Measurements from ENCODE around the gene GMCL2.
A peak's percentile ranks its signal among the peaks of the same experiment; 100 is the strongest.

The GMCL2 gene

GRCh38 chr5:178177569-178177968 lies 9.6 kb downstream of the GMCL2 start:
- in situ Hi-C loops (cut with MboI; ENCODE audit: low sequenced_read_pairs, unreplicated experiment) = no loop called here
- DNase-seq (ENCODE audit: low spot score) = no peak
- TF ChIP-seq CTCF (IDR thresholded peaks at IDR 0.05; ENCODE audit: borderline replicate concordance, control extremely low read depth, extremely low read depth, insufficient read depth, missing control alignments) = no peak

- in situ Hi-C loops (cut with MboI; ENCODE audit: low sequenced_read_pairs, unreplicated experiment) = no loop called here
- DNase-seq (ENCODE audit: low spot score) = no peak
- TF ChIP-seq CTCF (IDR thresholded peaks at IDR 0.05; ENCODE audit: borderline replicate concordance, control extremely low read depth, extremely low read depth, insufficient read depth, missing control alignments) = no peak
Observed at GRCh38 chr5:178176791-178177190, 10.4 kb downstream of the GMCL2 start.

GRCh38 chr5:178174456-178174855 lies 12.7 kb downstream of the GMCL2 start:
- in situ Hi-C loops (cut with MboI; ENCODE audit: low sequenced_read_pairs, unreplicated experiment) = no loop called here
- no peak for DNase-seq (ENCODE audit: low spot score)
- TF ChIP-seq CTCF (IDR thresholded peaks at IDR 0.05; ENCODE audit: borderline replicate concordance, control extremely low read depth, extremely low read depth, insufficient read depth, missing control alignments) = no peak

- in situ Hi-C loops (cut with MboI; ENCODE audit: low sequenced_read_pairs, unreplicated experiment) = no loop called here
- no peak for TF ChIP-seq CTCF (IDR thresholded peaks at IDR 0.05; ENCODE audit: borderline replicate concordance, control extremely low read depth, extremely low read depth, insufficient read depth, missing control alignments)
- DNase-seq (ENCODE audit: low spot score) = no peak
Observed at GRCh38 chr5:178170455-178170854, 16.7 kb downstream of the GMCL2 start.

- in situ Hi-C loops (cut with MboI; ENCODE audit: low sequenced_read_pairs, unreplicated experiment) = no loop called here
- no peak for TF ChIP-seq CTCF (IDR thresholded peaks at IDR 0.05; ENCODE audit: borderline replicate concordance, control extremely low read depth, extremely low read depth, insufficient read depth, missing control alignments)
- no peak for DNase-seq (ENCODE audit: low spot score)
Observed at GRCh38 chr5:178165581-178165980, 21.6 kb downstream of the GMCL2 start.

- in situ Hi-C loops (cut with MboI; ENCODE audit: low sequenced_read_pairs, unreplicated experiment) = no loop called here
- peak; percentile 93 for DNase-seq (ENCODE audit: low spot score)
- peak; percentile 100 for TF ChIP-seq CTCF (IDR thresholded peaks at IDR 0.05; ENCODE audit: borderline replicate concordance, control extremely low read depth, extremely low read depth, insufficient read depth, missing control alignments)
Observed at GRCh38 chr5:178163772-178164735, 23.1 kb downstream of the GMCL2 start.

All from GM13976 (cell line).